HEK293 (cell line): ENCODE results near the gene ZNF587.

ENCODE experiments used
- CTCF ChIA-PET: fragments of 350-600 bp; formaldehyde crosslinking; extraction: SDS; loops from one replicate; lab custom pipeline; 2021; ENCODE audit warnings: antibody characterized with exemption; lab: Yijun Ruan, JAX
- POLR2A ChIA-PET: fragments of 300-600 bp; formaldehyde crosslinking; extraction: SDS; loops from one replicate; lab custom pipeline; 2020; ENCODE audit warnings: antibody characterized with exemption, inconsistent platforms; lab: Yijun Ruan, JAX
- H3K27ac ChIP-seq: fragments of 200-500 bp; sonication (Bioruptor generic); 2 replicates; pipeline ENCODE4 v1.5.1; 2014; ENCODE audit warnings: low read depth, low read length, control low read depth, inconsistent platforms; ENCODE audit errors: extremely low read depth
- H3K36me3 ChIP-seq, 2 experiments: fragments of 200-500 bp in 1 of 2; sonication (Bioruptor generic) in 1 of 2; 1 replicate in 1 of 2; 2 replicates in 1 of 2; pipeline ENCODE4 v1.5.1; 2014 to 2017; ENCODE audit warnings: inconsistent platforms in 2 of 2, low read length in 2 of 2; ENCODE audit not compliant: control insufficient read depth in 2 of 2, insufficient read depth in 1 of 2
- H3K4me1 ChIP-seq: fragments of 200-500 bp; sonication (Bioruptor generic); 2 replicates; pipeline ENCODE4 v1.5.1; 2014; ENCODE audit warnings: mild to moderate bottlenecking, low read length, inconsistent platforms; ENCODE audit not compliant: control insufficient read depth, insufficient read depth
- H3K4me3 ChIP-seq: 2 replicates; pipeline ENCODE4 v1.5.1; 2011; ENCODE audit warnings: low read depth, mild to moderate bottlenecking, control low read depth, low read length, moderate library complexity
- H3K9me3 ChIP-seq: fragments of 200-500 bp; sonication (Bioruptor generic); 2 replicates; pipeline ENCODE4 v1.5.1; 2014; ENCODE audit warnings: low read depth, low read length, inconsistent platforms; ENCODE audit not compliant: control insufficient read depth, insufficient read depth
- ATF2 ChIP-seq: fragments of 450-650 bp; formaldehyde crosslinking; IDR thresholded peaks from 2 replicates; pipeline ENCODE4 v1.5.1; 2016; ENCODE audit warnings: missing biosample characterization, missing genetic modification characterization, low read depth
- IKZF3 ChIP-seq: fragments of 450-650 bp; IDR thresholded peaks from 2 replicates; pipeline ENCODE4 v1.5.0; 2018; ENCODE audit warnings: missing biosample characterization, mild to moderate bottlenecking, missing genetic modification characterization, moderate library complexity
- PRDM6 ChIP-seq: fragments of 450-650 bp; formaldehyde crosslinking; IDR thresholded peaks from 2 replicates; pipeline ENCODE4 v1.5.1; 2017; ENCODE audit warnings: missing biosample characterization, missing genetic modification characterization
- RBAK ChIP-seq: fragments of 450-650 bp; formaldehyde crosslinking; IDR thresholded peaks from 2 replicates; pipeline ENCODE4 v1.5.1; 2016; ENCODE audit warnings: missing biosample characterization, missing genetic modification characterization
- TCF7L2 ChIP-seq: IDR thresholded peaks from 2 replicates; pipeline ENCODE4 v1.6.1; 2011; ENCODE audit warnings: low read depth, mild to moderate bottlenecking, inconsistent platforms, low read length, moderate library complexity, borderline replicate concordance
- ZBTB48 ChIP-seq: fragments of 450-650 bp; formaldehyde crosslinking; IDR thresholded peaks from 2 replicates; pipeline ENCODE4 v1.5.1; 2016; ENCODE audit warnings: missing biosample characterization, missing genetic modification characterization
- ZEB2 ChIP-seq: fragments of 450-650 bp; formaldehyde crosslinking; IDR thresholded peaks from 2 replicates; pipeline ENCODE4 v1.5.1; 2016; ENCODE audit warnings: missing biosample characterization, missing genetic modification characterization
- ZNF121 ChIP-seq: fragments of 450-650 bp; formaldehyde crosslinking; IDR thresholded peaks from 2 replicates; pipeline ENCODE4 v1.5.1; 2016; ENCODE audit warnings: missing biosample characterization, missing genetic modification characterization
- ZNF157 ChIP-seq: fragments of 450-650 bp; formaldehyde crosslinking; IDR thresholded peaks from 2 replicates; pipeline ENCODE4 v1.5.1; 2016; ENCODE audit warnings: missing biosample characterization, missing genetic modification characterization
- ZNF280C ChIP-seq: fragments of 450-650 bp; formaldehyde crosslinking; IDR thresholded peaks from 2 replicates; pipeline ENCODE4 v1.5.1; 2016; ENCODE audit warnings: missing biosample characterization, missing genetic modification characterization
- ZNF311 ChIP-seq: fragments of 450-650 bp; formaldehyde crosslinking; IDR thresholded peaks from 2 replicates; pipeline ENCODE4 v1.5.1; 2017; ENCODE audit warnings: missing biosample characterization, missing genetic modification characterization, borderline replicate concordance
- ZNF341 ChIP-seq: fragments of 450-650 bp; formaldehyde crosslinking; IDR thresholded peaks from 2 replicates; pipeline ENCODE4; 2016; ENCODE audit warnings: low read depth, missing biosample characterization, missing genetic modification characterization
- ZNF416 ChIP-seq: fragments of 450-650 bp; formaldehyde crosslinking; IDR thresholded peaks from 2 replicates; pipeline ENCODE4 v1.5.1; 2016; ENCODE audit warnings: missing biosample characterization, missing genetic modification characterization
- ZNF544 ChIP-seq: fragments of 450-650 bp; formaldehyde crosslinking; IDR thresholded peaks from 2 replicates; pipeline ENCODE4 v1.5.0; 2017; ENCODE audit warnings: missing biosample characterization, missing genetic modification characterization
- ZSCAN30 ChIP-seq: fragments of 450-650 bp; IDR thresholded peaks from 2 replicates; pipeline ENCODE4 v1.5.1; 2018; ENCODE audit warnings: missing biosample characterization, mild to moderate bottlenecking, missing genetic modification characterization, moderate library complexity
- ZSCAN4 ChIP-seq: fragments of 450-650 bp; formaldehyde crosslinking; IDR thresholded peaks from 2 replicates; pipeline ENCODE4 v1.5.1; 2017; ENCODE audit warnings: missing biosample characterization, missing genetic modification characterization
- TF ChIP-seq, protein P1 (sequence below): fragments of 450-650 bp; formaldehyde crosslinking; IDR thresholded peaks from 2 replicates; pipeline ENCODE4 v1.5.1; 2016; ENCODE audit warnings: missing biosample characterization, missing genetic modification characterization
- TF ChIP-seq, protein P2 (sequence below): fragments of 450-650 bp; formaldehyde crosslinking; IDR thresholded peaks from 2 replicates; pipeline ENCODE4 v1.5.0; 2017; ENCODE audit warnings: missing biosample characterization, missing genetic modification characterization, borderline replicate concordance

Gene ZNF587

DNA sequence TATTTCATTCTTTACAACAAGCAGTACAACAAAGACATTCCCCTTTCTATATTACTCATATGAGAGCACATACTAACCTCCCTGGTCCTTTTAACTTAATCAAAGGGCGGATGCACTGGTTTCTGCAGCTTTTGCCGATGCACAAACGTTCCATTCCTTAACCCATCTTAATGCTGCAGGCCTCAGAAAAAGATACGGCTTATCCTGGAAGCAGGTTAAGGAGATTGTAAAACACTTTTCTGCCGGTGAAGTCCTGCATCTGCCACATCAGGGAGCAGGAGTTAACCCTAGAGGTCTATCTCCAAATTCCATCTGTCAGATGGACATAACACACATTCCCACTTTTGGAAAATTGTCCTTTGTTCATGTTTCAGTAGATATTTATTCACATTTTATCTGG is 50.7 kb downstream of the ZNF587 start (continued):
- TF ChIP-seq ZNF280C (tag by site-specific recombination) = no peak
- TF ChIP-seq PRDM6 (tag by site-specific recombination) = no peak
- TF ChIP-seq ZNF157 (tag by site-specific recombination) = no peak
- no peak for TF ChIP-seq TCF7L2
- TF ChIP-seq ZNF416 (tag by site-specific recombination) = no peak
- TF ChIP-seq ZSCAN30 (tag by site-specific recombination) = no peak
- no peak for TF ChIP-seq ZBTB48 (tag by site-specific recombination)

DNA sequence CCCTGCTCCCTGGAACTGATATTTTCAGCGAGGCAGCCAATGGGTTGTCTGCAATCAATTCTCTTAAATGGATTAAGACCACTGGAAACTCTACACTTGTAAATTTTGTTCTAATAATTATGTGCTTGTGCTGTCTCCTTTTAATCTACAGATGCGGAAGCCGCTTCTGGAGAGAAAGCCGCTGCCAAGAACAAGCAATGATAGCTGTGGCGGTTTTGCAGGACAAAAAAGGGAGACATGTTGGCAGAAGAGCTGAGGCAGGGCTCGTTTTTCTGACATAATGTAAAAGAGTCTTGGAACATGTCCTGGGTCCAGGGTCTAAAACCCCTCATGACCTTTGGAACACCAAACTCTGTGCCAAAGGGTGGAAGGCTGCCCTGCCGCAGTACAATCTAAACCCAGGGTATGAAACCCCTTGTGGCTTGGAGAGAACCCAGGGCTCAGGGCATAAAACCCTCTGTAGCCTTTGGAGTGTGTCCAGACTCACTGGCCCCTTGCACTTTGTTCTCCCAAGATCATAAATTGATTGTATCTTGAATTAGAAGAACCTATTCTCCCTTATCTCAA is 54.0 kb downstream of the ZNF587 start:
- ChIA-PET POLR2A (interaction anchor here (2.3 kb wide), 1 partner anchor 10 kb away, joined by 5 read pairs; no protein-coding TSS in a partner anchor), CTCF (interaction anchor here (0.6 to 1.4 kb wide), 8 partner anchors 13 to 252 kb away, joined by 3 to 4 read pairs (median 3); partner anchors contain the start of gene ZNF417)

More for the DNA sequence above, 54.0 kb downstream of the ZNF587 start:
- H3K9me3 ChIP-seq = no peaks in the 10 kb centered on the region; the same call in 1 of the 2 replicates
- H3K27ac ChIP-seq = no peak overlapping the region
- H3K4me3 ChIP-seq = no peak overlapping the region
- H3K36me3 ChIP-seq = peaks cover 13 to 24% of the 10 kb centered on the region in 2 experiments
- TF ChIP-seq ZNF341 (tag by site-specific recombination) (no peak), ZNF121 (tag by site-specific recombination) (no peak), ZSCAN4 (tag by site-specific recombination) (no peak), ZNF544 (tag by site-specific recombination) (no peak), RBAK (tag by site-specific recombination) (no peak), ATF2 (tag by site-specific recombination) (no peak), IKZF3 (tag by site-specific recombination) (no peak), ZNF311 (tag by site-specific recombination) (no peak), ZEB2 (tag by site-specific recombination) (no peak)
- TF ChIP-seq, protein P1, sequence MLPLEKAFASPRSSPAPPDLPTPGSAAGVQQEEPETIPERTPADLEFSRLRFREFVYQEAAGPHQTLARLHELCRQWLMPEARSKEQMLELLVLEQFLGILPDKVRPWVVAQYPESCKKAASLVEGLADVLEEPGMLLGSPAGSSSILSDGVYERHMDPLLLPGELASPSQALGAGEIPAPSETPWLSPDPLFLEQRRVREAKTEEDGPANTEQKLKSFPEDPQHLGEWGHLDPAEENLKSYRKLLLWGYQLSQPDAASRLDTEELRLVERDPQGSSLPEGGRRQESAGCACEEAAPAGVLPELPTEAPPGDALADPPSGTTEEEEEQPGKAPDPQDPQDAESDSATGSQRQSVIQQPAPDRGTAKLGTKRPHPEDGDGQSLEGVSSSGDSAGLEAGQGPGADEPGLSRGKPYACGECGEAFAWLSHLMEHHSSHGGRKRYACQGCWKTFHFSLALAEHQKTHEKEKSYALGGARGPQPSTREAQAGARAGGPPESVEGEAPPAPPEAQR (tag by site-specific recombination) = no peak
- TF ChIP-seq, protein P2, sequence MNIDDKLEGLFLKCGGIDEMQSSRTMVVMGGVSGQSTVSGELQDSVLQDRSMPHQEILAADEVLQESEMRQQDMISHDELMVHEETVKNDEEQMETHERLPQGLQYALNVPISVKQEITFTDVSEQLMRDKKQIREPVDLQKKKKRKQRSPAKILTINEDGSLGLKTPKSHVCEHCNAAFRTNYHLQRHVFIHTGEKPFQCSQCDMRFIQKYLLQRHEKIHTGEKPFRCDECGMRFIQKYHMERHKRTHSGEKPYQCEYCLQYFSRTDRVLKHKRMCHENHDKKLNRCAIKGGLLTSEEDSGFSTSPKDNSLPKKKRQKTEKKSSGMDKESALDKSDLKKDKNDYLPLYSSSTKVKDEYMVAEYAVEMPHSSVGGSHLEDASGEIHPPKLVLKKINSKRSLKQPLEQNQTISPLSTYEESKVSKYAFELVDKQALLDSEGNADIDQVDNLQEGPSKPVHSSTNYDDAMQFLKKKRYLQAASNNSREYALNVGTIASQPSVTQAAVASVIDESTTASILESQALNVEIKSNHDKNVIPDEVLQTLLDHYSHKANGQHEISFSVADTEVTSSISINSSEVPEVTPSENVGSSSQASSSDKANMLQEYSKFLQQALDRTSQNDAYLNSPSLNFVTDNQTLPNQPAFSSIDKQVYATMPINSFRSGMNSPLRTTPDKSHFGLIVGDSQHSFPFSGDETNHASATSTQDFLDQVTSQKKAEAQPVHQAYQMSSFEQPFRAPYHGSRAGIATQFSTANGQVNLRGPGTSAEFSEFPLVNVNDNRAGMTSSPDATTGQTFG = no peak
- TF ChIP-seq, all 188 proteins: peak for 0
- no peaks in the 10 kb centered on the region for H3K4me1 ChIP-seq
